ENCODE measurements around the gene LIM2. TPM values are rescaled to one million over a fixed set of nuclear protein-coding genes. Genes with fewer than 3 reads are reported as not detected.

LIM2 gene
- total and polyA plus RNA-seq, 2 experiments from 2014 or later = not detected

DNA sequence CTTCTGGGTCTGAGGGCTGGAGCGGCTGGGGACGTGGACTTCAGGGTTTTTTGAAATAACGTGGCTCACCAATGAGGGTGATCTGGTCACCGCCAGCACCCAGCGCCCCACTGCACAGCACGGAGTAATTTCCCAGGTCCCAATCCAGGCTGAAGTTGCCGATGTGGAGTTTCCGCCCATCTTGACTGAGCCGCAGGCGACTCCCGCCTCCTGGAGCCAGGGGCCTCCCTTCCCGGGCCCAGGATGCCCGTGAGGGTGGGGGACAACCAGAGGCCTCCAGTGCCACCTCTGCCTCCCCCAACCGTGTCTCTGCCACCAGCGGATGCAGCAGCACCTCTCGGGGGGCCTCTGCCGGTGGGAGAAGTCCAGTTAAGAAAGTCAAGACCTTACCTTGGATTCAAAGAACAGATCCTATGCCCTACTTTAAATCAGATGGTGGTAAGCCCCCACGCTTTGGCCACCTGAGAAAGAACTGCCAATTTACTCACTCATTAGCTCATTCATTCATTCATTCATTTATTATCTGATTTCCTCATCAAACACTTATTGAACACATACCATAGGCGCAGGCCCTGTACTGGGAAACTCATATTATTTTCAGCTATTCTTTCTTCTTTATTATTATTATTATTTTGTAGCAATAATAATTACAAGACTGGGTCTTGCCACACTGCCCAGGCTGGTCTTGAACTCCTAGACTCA, 49.8 kb downstream of the LIM2 start:
- Histone ChIP-seq H3K27ac (ENCODE audit: low read depth) (no peak overlapping the region), H3K79me2 (replicated peaks; ENCODE audit: insufficient read depth) (no peaks in the 10 kb centered on the region), H4K20me1 (replicated peaks; ENCODE audit: insufficient read depth) (no peaks in the 10 kb centered on the region), H3F3A (replicated peaks; ENCODE audit: low read depth) (no peaks in the 10 kb centered on the region), H3K36me3 (ENCODE audit: insufficient read depth) (no peaks in the 10 kb centered on the region), H3K4me2 (peak overlapping the region; percentile 72), H3K9me2 (ENCODE audit: insufficient read depth) (0 out of 2 replicates have a peak, but pooled peaks cover 3% of the 10 kb centered on the region), H3K4me1 (ENCODE audit: insufficient read depth) (peaks cover 22% of the 10 kb centered on the region), H3K4me3 (peak overlapping the region; percentile 62), H3K27me3 (ENCODE audit: insufficient read depth) (peaks cover 16% of the 10 kb centered on the region), H2AFZ (no peak overlapping the region)
- H3K4me3 Mint-ChIP-seq = peak overlapping the region; percentile 88
- peaks cover 26% of the 10 kb centered on the region for H3K4me1 Mint-ChIP-seq
- H3K36me3 Mint-ChIP-seq (ENCODE audit: low read depth) = peaks cover 20% of the 10 kb centered on the region
- no peaks in the 10 kb centered on the region; the same call in 2 of the 3 replicates for H3K9me3 Mint-ChIP-seq
- DNase-seq (ENCODE audit: low spot score) = no peak
- ATAC-seq = no peak
- TF ChIP-seq CREB1 (CRISPR knock-in tag; IDR thresholded peaks at IDR 0.05; ENCODE audit: low read depth) (no peak), CTCF (conservative IDR thresholded peaks at IDR 0.05; ENCODE audit: low read depth in 2 of 2) (peak in 1 of 2 experiments; percentile 26; a peak in 2 of 4 replicates), ZNF331 (CRISPR knock-in tag; IDR thresholded peaks at IDR 0.05; ENCODE audit: low read depth) (no peak)
- peaks cover 24% of the 10 kb centered on the region for H3K27me3 Mint-ChIP-seq (ENCODE audit: insufficient read depth, low read depth, poor library complexity)
- peak overlapping the region; percentile 92; the same call in 1 of the 2 replicates for H3K27ac Mint-ChIP-seq

- Histone ChIP-seq H3K4me3 (no peak overlapping the region), H3K27me3 (ENCODE audit: insufficient read depth) (peaks cover 16% of the 10 kb centered on the region), H2AFZ (no peak overlapping the region), H3K9me2 (ENCODE audit: insufficient read depth) (0 out of 2 replicates have a peak, but pooled peaks cover 3% of the 10 kb centered on the region), H4K20me1 (replicated peaks; ENCODE audit: insufficient read depth) (no peaks in the 10 kb centered on the region), H3K36me3 (ENCODE audit: insufficient read depth) (no peaks in the 10 kb centered on the region), H3K79me2 (replicated peaks; ENCODE audit: insufficient read depth) (no peaks in the 10 kb centered on the region), H3K27ac (ENCODE audit: low read depth) (no peak overlapping the region), H3K4me1 (ENCODE audit: insufficient read depth) (peaks cover 15% of the 10 kb centered on the region), H3K4me2 (no peak overlapping the region), H3F3A (replicated peaks; ENCODE audit: low read depth) (no peaks in the 10 kb centered on the region)
- Mint-ChIP-seq H3K4me3 (no peak overlapping the region), H3K9me3 (no peaks in the 10 kb centered on the region; the same call in 2 of the 3 replicates), H3K36me3 (ENCODE audit: low read depth) (peaks cover 21% of the 10 kb centered on the region), H3K4me1 (peaks cover 19% of the 10 kb centered on the region), H3K27me3 (ENCODE audit: insufficient read depth, low read depth, poor library complexity) (peaks cover 24% of the 10 kb centered on the region), H3K27ac (no peak overlapping the region)
- TF ChIP-seq, protein P1, sequence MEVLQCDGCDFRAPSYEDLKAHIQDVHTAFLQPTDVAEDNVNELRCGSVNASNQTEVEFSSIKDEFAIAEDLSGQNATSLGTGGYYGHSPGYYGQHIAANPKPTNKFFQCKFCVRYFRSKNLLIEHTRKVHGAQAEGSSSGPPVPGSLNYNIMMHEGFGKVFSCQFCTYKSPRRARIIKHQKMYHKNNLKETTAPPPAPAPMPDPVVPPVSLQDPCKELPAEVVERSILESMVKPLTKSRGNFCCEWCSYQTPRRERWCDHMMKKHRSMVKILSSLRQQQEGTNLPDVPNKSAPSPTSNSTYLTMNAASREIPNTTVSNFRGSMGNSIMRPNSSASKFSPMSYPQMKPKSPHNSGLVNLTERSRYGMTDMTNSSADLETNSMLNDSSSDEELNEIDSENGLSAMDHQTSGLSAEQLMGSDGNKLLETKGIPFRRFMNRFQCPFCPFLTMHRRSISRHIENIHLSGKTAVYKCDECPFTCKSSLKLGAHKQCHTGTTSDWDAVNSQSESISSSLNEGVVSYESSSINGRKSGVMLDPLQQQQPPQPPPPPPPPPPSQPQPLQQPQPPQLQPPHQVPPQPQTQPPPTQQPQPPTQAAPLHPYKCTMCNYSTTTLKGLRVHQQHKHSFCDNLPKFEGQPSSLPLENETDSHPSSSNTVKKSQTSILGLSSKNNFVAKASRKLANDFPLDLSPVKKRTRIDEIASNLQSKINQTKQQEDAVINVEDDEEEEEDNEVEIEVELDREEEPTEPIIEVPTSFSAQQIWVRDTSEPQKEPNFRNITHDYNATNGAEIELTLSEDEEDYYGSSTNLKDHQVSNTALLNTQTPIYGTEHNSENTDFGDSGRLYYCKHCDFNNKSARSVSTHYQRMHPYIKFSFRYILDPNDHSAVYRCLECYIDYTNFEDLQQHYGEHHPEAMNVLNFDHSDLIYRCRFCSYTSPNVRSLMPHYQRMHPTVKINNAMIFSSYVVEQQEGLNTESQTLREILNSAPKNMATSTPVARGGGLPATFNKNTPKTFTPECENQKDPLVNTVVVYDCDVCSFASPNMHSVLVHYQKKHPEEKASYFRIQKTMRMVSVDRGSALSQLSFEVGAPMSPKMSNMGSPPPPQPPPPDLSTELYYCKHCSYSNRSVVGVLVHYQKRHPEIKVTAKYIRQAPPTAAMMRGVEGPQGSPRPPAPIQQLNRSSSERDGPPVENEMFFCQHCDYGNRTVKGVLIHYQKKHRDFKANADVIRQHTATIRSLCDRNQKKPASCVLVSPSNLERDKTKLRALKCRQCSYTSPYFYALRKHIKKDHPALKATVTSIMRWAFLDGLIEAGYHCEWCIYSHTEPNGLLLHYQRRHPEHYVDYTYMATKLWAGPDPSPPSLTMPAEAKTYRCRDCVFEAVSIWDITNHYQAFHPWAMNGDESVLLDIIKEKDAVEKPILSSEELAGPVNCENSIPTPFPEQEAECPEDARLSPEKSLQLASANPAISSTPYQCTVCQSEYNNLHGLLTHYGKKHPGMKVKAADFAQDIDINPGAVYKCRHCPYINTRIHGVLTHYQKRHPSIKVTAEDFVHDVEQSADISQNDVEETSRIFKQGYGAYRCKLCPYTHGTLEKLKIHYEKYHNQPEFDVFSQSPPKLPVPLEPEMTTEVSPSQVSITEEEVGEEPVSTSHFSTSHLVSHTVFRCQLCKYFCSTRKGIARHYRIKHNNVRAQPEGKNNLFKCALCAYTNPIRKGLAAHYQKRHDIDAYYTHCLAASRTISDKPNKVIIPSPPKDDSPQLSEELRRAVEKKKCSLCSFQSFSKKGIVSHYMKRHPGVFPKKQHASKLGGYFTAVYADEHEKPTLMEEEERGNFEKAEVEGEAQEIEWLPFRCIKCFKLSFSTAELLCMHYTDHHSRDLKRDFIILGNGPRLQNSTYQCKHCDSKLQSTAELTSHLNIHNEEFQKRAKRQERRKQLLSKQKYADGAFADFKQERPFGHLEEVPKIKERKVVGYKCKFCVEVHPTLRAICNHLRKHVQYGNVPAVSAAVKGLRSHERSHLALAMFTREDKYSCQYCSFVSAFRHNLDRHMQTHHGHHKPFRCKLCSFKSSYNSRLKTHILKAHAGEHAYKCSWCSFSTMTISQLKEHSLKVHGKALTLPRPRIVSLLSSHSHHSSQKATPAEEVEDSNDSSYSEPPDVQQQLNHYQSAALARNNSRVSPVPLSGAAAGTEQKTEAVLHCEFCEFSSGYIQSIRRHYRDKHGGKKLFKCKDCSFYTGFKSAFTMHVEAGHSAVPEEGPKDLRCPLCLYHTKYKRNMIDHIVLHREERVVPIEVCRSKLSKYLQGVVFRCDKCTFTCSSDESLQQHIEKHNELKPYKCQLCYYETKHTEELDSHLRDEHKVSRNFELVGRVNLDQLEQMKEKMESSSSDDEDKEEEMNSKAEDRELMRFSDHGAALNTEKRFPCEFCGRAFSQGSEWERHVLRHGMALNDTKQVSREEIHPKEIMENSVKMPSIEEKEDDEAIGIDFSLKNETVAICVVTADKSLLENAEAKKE (CRISPR knock-in tag; IDR thresholded peaks at IDR 0.05) = no peak
- TF ChIP-seq ZNF114 (CRISPR knock-in tag; IDR thresholded peaks at IDR 0.05) (no peak), EZH2phosphoT487 (IDR thresholded peaks at IDR 0.05; ENCODE audit: unreplicated experiment) (no peak)
- ATAC-seq (no peak), DNase-seq (ENCODE audit: low spot score) (no peak)
Measured at GRCh38 chr19:51337141-51337860, 50.5 kb downstream of the LIM2 start.
